ES-I3 (cell line): Measurements from ENCODE around the gene SNN.
A peak's percentile ranks its signal among the peaks of the same experiment; 100 is the strongest.

Experiments used
- H3K36me3 ChIP-seq: 2 replicates; pipeline ENCODE4 v1.6.1; 2013; ENCODE audit warnings: mild to moderate bottlenecking, low read length, control low read depth, moderate library complexity; ENCODE audit not compliant: insufficient read depth
- H3K4me1 ChIP-seq: 2 replicates; pipeline ENCODE4 v1.6.1; 2013; ENCODE audit warnings: mild to moderate bottlenecking, control low read depth, low read length; ENCODE audit not compliant: insufficient read depth
- H3K9ac ChIP-seq: 2 replicates; pipeline ENCODE4 v1.6.1; 2013; ENCODE audit warnings: low read depth, mild to moderate bottlenecking, low read length, moderate library complexity
- H3K9me3 ChIP-seq: 2 replicates; pipeline ENCODE4 v1.6.1; 2013; ENCODE audit warnings: mild to moderate bottlenecking, low read length, moderate library complexity; ENCODE audit not compliant: control insufficient read depth, insufficient read depth

Gene SNN

DNA sequence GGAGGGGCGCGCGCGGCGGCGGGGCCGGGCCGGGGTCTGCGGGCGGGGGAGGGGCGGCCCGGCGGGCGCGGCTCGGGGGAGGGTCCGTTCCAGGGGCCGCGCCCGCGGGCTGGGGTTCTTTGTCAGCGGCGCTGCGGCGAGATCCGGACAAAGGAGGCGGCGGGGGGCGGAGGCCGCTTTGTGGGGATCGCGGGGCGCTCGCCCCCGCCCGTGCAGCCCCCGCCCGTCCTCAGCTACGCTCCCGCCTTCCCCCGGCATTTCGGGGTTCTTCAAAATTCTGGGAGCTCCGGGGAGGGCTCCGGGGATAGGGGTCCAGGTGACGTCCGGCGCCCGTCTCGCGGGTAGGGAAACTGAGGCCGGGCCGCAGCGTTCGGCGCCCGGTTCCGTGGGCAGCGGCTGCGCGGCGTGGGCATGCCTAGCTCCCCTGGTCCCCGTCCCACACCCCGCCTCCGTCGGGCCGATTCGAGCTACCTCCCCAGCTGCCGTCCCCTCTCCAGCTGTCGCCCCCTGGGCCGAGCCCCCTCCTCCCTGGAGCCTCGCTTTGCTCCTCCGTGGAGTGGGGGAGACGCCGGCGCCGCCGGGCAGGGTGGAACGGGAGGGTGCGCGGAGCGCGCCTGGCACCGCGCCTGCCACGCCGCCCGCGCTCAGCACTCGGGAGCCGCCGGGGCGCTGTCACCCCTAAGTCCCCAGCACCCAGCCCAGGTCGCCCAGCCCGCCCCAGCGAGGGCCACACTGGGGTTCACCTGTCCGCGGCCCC is 546 bp downstream of the SNN start:
- Histone ChIP-seq H3K9me3 (no peaks in the 10 kb centered on the region), H3K9ac (peak overlapping the region; percentile 76), H3K4me1 (peaks cover 40% of the 10 kb centered on the region; the same call in 1 of the 2 replicates), H3K36me3 (no peaks in the 10 kb centered on the region; the same call in 1 of the 2 replicates)

DNA sequence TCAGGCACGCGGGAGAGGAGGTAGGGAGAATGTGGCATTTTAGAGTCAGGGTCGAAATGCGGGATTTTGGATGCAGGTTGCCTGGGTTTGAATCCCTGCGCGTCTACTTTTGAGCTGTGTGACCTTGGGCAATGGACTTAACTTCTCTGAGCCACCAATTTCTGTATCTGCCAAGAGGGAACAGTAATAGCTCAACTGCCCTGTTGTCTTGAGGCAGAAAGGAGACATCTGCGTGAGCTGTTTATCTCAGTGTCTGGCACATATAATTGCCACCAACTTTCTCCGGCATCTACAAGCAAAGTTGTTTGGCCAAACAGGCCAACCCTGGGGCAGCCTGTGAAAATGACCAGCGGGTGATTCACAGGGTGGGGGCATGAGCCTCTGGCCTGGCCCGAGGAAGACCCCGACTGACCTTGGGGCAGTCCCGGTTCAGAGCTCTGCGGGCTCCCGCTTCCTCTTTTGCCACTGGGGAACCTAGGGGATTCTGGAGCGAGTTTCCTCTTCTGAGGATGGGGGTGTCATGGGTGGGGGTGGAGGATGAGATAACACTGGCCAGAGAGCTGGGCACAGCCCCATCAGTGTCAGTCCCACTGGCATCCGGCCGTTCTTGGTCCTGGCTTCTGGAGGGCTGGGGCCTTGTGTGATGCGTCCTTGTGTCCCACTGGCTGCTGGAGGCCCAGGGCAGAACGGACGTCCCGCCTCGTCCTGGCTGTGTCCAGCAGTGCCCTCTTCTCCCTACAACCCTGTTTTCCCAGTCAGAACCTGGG is 1.3 kb downstream of the SNN start:
- H3K9me3 ChIP-seq, result no peaks in the 10 kb centered on the region
- H3K9ac ChIP-seq, result peak overlapping the region; percentile 76
- no peaks in the 10 kb centered on the region; the same call in 1 of the 2 replicates for H3K36me3 ChIP-seq
- H3K4me1 ChIP-seq, result peaks cover 36% of the 10 kb centered on the region; the same call in 1 of the 2 replicates

DNA sequence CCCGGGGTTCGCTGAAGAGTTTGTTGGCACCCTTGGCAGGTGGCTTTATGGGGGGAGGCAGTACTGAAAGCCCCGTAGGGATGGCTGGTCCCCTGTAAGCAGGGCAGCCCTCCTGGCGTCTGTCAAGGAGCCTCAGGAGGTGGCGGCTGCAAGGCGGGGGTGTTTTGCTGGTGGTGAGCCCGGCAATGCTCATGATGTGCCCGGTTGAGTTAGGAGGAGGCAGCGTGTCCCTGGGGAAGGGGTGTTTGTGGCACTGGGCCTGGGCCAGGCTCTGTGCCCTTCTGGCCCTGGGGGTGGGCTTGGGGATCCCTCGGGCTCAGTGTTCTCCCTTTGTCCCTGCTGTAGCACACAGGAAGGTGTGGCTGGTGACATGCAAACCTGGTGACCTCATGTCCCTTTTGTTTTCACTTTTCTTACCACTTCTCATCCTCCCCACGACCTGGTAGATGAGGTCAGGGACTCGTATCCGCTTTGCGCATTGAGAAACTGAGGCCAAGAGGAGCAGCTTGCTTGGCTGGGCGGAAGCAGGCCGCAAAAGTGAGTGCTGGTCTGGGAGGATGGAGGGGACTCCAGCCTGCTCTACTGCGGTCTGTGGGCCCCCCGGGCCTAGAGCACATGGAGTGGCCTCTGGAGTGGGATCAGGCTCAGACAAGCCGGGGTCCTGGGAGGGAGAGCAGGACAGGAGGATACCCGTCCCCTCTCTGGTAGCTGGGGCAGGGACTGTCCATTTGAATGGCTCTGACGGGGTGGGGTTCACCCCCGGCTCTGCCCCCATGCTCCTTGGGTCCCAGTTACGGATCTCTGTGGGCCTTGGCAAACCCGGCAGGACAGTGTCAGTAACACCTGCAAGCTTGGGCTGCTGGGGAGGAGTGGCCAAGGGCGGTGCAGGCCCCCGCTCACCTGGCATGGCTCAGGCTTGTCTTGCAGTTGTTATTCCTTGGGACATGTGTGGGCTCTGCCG is 2.2 kb downstream of the SNN start:
- no peaks in the 10 kb centered on the region for H3K9me3 ChIP-seq
- no peaks in the 10 kb centered on the region; the same call in 1 of the 2 replicates for H3K36me3 ChIP-seq
- H3K4me1 ChIP-seq, result peaks cover 28% of the 10 kb centered on the region; the same call in 1 of the 2 replicates
- 0 out of 2 replicates have a peak overlapping the region, but pooled peaks have one; percentile 76 for H3K9ac ChIP-seq

DNA sequence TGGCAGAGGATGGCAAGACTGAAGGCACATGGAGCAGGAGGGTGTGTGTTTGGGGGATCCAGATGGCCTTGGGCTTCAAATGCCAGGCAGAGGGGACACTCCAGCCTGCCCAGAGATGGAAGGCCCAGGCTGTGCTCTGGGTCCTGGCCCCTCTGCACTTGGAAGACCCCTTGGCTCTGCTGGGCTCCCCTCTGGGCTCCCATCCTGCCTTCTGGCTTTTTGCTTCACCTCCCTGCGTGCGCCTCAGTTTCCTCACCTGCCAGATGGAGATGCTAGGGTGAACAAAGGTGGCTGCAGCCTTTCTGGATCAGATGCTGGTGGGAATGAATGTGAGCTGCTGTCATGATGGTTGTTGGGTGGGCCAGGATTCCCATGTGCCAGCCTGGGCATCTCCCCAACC is 3.0 kb downstream of the SNN start:
- peaks cover 24% of the 10 kb centered on the region; the same call in 1 of the 2 replicates for H3K4me1 ChIP-seq
- no peaks in the 10 kb centered on the region for H3K9me3 ChIP-seq
- H3K9ac ChIP-seq, result no peak overlapping the region
- H3K36me3 ChIP-seq, result no peaks in the 10 kb centered on the region; the same call in 1 of the 2 replicates

DNA sequence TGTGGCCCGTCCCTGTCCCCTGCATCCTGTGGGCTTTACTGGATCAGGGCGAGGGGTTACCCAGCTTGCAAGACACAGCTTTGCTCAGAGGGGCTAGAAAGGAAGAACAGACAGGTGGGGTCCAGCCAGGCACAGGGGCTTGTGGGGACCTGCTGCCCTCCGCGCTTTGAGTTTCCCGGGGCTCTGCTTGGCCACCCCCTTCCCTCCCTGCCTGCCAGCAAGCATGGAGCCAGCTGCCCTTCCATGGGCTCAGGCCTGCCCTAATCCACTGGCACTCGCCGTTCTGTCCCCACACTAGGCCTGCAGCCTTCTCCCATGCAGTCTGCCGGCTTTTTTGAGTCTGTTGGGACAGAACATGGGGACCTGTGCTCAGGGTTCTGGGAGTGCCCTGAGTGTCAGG is 3.4 kb downstream of the SNN start:
- H3K9ac ChIP-seq, result no peak overlapping the region
- no peaks in the 10 kb centered on the region for H3K9me3 ChIP-seq
- peaks cover 24% of the 10 kb centered on the region; the same call in 1 of the 2 replicates for H3K4me1 ChIP-seq
- H3K36me3 ChIP-seq, result peaks cover 2% of the 10 kb centered on the region

DNA sequence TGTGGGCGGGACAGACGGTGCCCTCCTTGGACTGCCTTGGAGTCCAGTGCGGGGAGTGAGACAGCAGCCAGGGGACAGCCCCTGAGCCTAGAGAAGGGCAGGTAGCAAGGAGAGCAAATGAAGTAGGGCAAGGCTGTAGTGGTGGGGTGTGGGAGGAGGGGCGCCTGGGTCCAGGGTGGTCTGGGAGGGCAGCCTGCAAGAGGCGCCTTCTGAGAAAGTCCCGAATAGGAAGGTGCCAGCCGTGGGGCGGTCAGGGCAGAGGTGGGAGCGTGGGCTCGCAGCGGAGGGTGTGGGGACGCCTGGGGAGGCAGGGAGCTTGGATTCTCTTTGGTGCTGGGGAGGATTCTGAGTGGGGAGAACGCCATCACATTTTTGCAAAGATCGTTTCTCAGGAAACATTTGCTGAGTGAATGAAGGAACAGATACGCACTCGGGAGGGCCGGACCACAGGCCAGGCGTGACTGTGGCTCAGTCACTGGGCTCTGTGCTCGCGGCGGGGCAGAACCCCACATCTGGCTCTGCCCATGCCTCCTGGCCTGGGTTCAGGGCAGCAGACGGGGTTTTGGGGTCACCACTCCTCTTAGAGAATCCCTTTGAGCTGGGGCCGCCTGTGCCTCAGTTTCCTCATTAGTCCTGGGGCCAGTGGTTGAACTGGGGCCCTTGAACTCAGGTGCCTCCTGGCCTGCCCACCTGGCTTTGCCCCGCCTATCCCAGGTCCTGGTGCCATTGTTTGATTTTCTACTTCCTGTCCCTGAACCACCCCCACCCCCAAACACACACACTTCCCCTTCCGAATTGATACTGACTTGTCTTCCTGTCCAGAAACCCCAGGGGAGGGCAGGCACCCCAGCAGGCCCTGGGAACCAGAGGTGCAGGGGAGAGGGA is 4.2 kb downstream of the SNN start:
- Histone ChIP-seq H3K36me3 (peaks cover 8% of the 10 kb centered on the region), H3K9ac (no peak overlapping the region), H3K4me1 (peaks cover 24% of the 10 kb centered on the region; the same call in 1 of the 2 replicates), H3K9me3 (no peaks in the 10 kb centered on the region)

DNA sequence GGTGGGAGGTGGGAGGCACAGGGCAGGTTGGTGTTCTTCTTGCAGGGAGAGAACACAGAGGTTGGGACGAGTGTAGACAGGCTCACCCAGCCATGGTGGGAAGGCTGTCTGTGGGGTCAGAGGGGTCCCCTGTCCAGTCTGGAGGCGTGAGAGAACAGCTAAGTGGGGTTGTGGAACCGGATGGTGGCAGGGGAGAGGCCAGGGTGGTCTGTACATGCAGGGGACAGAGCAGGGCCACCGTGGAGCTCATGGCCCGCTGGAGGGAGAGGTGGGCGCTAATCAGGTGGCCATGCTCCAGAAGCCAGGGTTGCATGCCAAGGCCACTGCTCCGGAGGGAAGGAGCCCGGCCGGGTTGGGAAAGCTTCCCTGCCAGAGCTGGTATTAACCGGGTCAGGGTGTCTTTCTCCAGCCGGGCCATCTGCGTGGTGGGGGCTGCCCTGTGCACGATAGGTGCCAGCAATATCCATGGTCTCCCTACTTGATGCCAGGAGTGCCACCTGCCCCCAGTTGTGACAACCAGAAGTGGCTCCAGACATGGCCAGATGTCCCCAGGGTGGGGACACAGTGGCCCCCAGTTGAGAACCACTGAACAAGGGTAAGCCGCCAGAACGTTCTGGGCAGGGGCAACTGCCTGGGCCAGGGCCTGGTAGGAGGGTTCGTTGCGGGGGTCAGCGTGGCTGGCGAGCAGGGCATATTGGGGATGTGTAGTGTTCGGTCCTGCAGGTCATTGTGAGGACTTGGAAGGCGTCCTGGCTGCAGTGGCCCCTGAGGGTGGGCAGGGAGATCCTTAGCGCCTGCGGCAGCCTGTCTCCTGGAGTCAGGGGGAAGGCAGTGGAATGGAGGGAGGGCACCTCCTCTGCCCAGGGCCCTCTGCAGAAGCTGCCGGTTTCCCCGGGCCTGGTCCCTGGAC is 5.1 kb downstream of the SNN start:
- H3K4me1 ChIP-seq, result peaks cover 24% of the 10 kb centered on the region; the same call in 1 of the 2 replicates
- no peak overlapping the region for H3K9ac ChIP-seq
- peaks cover 10% of the 10 kb centered on the region for H3K36me3 ChIP-seq

DNA sequence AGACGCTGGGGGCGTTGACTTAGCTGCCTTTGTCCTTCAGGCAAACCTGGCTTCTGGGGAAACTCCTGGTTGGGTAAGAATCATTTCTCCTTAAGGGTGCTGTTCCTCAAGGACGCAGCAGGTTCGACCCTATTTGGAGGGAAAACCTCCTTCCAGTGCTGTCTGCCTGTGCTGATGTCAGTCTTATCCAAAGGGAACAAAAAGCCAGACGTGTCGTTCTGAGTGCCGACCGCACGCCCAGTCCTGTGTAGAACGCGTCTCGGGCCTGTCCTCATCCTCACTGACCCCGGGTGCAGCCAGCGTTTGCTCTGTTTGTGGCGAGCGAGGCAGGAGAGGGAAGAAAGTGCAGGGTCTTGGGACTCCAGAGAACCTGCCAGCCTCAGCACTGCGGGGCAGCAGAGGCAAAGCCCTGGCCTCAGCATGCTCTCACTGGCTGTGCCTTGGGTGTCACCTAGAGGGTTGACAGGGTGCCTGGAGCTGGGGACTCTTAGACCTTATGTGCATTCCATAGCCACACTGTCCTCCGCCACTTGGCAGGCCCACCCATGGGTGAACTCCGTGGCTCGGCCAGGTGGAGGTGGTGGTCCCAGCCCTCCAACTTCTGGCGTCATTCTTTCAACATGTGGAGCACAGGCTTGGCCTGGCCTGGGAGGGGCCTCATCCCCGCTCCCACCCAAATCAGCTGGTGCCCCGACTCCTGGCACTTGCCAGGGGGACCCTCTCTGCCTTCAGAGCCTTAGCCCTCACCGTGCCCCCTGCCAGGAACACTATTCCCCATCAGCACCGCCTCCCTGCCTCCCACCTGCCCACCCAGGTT is 6.0 kb downstream of the SNN start:
- Histone ChIP-seq H3K9me3 (no peaks in the 10 kb centered on the region), H3K9ac (no peak overlapping the region), H3K36me3 (peaks cover 14% of the 10 kb centered on the region), H3K4me1 (peaks cover 24% of the 10 kb centered on the region; the same call in 1 of the 2 replicates)

More for the DNA sequence above, 5.1 kb downstream of the SNN start:
- H3K9me3 ChIP-seq, result no peaks in the 10 kb centered on the region

DNA sequence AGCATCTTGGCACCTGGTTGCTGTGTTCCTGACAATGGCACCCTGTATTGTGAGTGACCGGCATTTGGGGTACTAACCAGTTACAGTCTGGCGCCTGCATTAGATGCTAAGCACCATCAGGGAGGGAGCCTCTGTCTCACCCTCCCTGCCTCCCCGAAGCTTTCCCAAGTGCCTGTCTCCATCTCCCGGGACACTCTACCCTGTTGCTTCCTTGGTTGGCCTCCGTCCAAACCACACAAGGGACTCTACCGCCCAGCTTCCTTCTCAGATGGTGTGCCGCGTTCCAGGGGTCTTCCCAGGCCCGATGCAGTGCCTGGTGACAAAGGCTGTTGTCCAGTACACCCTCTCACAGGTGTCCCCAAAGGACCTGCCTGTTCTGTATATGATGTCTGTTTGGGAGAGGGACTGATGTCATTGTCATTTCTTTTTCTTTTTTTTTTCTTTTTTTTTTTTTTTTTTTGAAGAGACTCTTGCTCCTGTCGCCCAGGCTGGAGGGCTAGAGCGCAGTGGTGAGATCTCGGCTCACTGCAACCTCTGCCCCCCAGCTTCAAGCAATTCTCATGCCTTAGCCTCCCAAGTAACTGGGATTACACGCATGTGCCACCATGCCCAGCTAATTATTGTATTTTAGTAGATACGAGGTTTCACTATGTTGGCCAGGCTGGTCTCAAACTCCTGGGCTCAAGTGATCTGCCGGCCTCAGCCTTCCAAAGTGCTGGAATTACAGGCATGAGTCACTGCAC is 6.7 kb downstream of the SNN start:
- no peaks in the 10 kb centered on the region for H3K9me3 ChIP-seq
- no peak overlapping the region for H3K9ac ChIP-seq
- peaks cover 18% of the 10 kb centered on the region for H3K36me3 ChIP-seq
- H3K4me1 ChIP-seq, result peaks cover 22% of the 10 kb centered on the region; the same call in 1 of the 2 replicates

DNA sequence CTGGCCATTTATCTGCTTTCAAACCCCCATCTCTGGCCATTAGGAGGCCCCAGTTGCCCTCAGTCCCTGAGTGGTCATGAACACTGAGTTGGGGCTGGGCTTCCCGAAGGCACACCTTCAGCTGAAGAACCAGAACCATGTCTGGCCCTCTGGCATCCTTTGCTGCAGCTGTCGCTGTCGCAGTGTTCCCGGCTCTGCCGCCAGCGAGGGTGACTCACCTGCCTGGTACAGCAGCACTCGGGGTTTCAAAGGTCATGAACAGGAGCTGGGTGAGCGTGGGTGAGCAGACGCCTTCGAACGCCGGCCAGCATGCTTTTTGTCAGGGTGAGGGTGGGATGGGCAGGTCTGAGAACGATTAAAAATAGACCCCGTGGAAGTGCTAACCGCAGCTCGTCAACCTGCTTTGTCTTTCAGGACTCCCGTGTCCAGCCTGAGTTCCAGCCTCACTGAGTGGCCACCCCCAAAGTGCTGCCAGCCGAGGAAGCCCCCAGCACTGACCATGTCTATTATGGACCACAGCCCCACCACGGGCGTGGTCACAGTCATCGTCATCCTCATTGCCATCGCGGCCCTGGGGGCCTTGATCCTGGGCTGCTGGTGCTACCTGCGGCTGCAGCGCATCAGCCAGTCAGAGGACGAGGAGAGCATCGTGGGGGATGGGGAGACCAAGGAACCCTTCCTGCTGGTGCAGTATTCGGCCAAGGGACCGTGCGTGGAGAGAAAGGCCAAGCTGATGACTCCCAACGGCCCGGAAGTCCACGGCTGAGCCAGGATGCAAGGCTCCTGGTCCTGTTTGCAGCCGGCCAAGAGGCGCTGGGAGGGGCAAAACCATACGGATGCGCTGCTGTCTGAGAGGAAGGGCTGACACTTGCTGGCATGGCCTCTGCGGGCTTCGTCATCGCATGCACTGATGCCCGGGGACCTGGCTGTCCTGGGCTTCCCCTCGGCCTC is 7.6 kb downstream of the SNN start:
- H3K9me3 ChIP-seq, result no peaks in the 10 kb centered on the region
- peaks cover 14% of the 10 kb centered on the region; the same call in 1 of the 2 replicates for H3K4me1 ChIP-seq
- peaks cover 18% of the 10 kb centered on the region for H3K36me3 ChIP-seq
- H3K9ac ChIP-seq, result no peak overlapping the region
